ENCODE results near the gene ANTXR1.

DNA sequence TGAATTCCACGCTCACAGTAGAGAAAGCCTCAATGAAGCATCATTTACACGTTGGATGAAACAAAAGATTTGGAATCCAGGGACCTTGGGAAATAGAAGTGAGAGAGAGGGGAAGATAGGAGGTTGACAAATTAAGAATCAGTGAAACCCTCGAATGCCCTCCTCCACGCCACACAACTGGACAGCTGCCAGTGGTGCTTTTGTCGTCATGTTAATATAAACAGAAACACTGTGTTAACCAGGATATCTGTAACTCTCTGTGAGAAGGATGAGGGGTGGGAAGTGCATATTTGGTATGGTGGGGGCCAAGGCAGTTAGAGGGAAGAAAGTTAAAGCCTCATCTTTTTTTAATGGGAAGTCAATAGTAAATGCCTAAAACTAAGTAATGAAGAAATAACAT lies 265.4 kb downstream of the ANTXR1 start:
- TF ChIP-seq EP300 (IDR thresholded peaks at IDR 0.05) (no peak), POLR2A (IDR thresholded peaks at IDR 0.05) (no peak)
- TF ChIP-seq, protein P1, sequence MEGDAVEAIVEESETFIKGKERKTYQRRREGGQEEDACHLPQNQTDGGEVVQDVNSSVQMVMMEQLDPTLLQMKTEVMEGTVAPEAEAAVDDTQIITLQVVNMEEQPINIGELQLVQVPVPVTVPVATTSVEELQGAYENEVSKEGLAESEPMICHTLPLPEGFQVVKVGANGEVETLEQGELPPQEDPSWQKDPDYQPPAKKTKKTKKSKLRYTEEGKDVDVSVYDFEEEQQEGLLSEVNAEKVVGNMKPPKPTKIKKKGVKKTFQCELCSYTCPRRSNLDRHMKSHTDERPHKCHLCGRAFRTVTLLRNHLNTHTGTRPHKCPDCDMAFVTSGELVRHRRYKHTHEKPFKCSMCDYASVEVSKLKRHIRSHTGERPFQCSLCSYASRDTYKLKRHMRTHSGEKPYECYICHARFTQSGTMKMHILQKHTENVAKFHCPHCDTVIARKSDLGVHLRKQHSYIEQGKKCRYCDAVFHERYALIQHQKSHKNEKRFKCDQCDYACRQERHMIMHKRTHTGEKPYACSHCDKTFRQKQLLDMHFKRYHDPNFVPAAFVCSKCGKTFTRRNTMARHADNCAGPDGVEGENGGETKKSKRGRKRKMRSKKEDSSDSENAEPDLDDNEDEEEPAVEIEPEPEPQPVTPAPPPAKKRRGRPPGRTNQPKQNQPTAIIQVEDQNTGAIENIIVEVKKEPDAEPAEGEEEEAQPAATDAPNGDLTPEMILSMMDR (IDR thresholded peaks at IDR 0.05) = no peak
